Mucosa of stomach (tissue), 1 donor: ENCODE measurements around the gene ARRDC2.

ENCODE experiments used
- H3K27me3 ChIP-seq: one replicate; pipeline ENCODE4 v1.7.0; 2013; ENCODE audit warnings: mild to moderate bottlenecking, low read length; ENCODE audit not compliant: control insufficient read depth, insufficient read depth
- H3K36me3 ChIP-seq: one replicate; pipeline ENCODE4 v1.7.0; 2013; ENCODE audit warnings: low read length; ENCODE audit not compliant: control insufficient read depth, insufficient read depth
- H3K4me1 ChIP-seq: one replicate; pipeline ENCODE4 v1.7.0; 2013; ENCODE audit warnings: mild to moderate bottlenecking, low read length; ENCODE audit not compliant: control insufficient read depth, insufficient read depth
- H3K4me3 ChIP-seq: one replicate; pipeline ENCODE4 v1.7.0; 2013; ENCODE audit warnings: low read length
- H3K9ac ChIP-seq: one replicate; pipeline ENCODE4 v1.7.0; 2013; ENCODE audit warnings: mild to moderate bottlenecking, low read length, moderate library complexity
- H3K9me3 ChIP-seq: one replicate; pipeline ENCODE4 v1.7.0; 2013; ENCODE audit warnings: mild to moderate bottlenecking, low read length, moderate library complexity; ENCODE audit not compliant: control insufficient read depth
- donor health status: Pancreatic carcinoma.

ARRDC2 gene

DNA sequence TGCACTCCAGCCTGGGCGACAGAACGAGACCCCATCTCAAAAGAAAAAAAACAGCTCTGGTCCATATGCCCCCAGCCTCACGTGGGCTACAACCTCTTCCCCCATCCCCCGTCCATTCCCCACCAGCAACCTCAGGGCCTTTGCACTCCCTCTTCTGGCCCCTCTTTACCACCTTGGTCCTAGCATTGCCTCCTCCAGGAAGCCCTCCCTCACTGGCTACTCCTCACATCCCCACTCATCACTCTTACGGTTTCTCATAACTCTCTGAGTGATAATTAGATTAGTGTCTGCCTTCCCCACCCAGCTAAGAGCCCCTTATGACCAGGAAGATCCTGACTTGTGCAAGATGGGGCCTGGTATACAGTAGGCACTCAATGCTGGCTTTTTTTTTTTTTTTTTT is 48.0 kb downstream of the ARRDC2 start:
- Histone ChIP-seq H3K36me3 (no peaks in the 10 kb centered on the region), H3K9me3 (no peaks in the 10 kb centered on the region), H3K4me3 (no peak overlapping the region), H3K9ac (no peak overlapping the region), H3K4me1 (peaks cover 22% of the 10 kb centered on the region), H3K27me3 (peaks cover 4% of the 10 kb centered on the region)

DNA sequence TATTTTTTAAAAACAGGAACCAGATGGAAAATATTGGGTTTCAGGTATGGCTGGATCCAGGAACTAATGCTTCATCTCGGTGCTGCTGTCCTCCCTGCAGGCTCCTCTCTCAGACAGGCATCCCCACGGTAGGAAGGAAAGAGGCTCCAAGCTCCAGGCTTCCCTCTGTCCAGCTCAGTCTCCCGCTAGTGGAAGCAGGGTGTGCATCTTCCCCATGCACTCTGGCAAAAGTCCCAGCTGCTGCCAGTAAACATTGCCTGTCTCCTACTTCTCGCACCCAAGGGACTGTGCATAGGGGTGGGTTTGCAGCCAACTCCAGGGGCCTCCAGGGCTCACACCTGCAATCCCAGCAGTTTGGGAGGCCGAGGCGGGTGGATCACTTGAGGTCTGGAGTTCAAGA is 49.6 kb downstream of the ARRDC2 start:
- Histone ChIP-seq H3K9me3 (no peaks in the 10 kb centered on the region), H3K4me1 (peaks cover 11% of the 10 kb centered on the region), H3K27me3 (no peaks in the 10 kb centered on the region), H3K9ac (peak overlapping the region; percentile 64), H3K36me3 (no peaks in the 10 kb centered on the region), H3K4me3 (no peak overlapping the region)

DNA sequence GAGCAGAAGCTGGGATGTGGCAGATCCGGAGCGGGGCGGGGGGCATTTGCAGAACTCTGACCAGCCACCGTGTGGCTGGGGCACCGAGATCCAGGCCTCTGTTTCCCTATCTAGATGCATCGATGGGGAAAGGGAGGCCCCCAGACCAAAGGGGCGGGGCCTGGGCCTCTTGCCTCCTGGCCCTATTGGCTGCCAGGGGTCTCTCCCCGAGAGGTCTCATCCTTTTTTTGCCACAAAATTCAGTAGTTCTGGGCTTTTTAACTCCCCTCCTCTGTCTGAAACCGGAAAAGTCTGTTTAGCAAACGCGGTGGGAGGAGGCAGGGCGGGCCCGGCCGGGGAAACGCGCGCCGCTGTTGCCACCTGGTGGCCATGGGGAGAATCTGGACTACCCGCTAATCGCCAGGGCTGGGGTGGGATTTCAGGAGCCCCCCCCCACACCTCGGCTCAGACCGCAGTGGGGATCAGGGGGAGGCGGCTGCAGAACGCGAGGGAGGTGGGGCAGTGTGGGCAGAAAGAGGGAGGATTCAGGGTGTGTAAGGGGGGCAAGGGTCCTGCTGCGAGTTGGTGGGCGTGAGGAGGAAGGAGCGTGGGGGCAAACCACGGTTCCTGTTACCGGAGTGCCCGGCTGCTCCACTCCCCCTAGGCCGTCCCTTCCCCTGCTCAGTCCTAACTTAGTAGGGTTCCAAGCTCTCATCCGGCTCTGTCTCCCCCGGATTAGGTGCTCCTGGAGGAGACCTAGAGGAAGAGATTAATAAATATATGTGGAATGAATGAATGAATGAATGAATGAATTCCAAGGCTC is 50.4 kb downstream of the ARRDC2 start:
- H3K4me3 ChIP-seq, result no peak overlapping the region
- H3K27me3 ChIP-seq, result no peaks in the 10 kb centered on the region
- H3K9ac ChIP-seq, result peak overlapping the region; percentile 64
- peaks cover 11% of the 10 kb centered on the region for H3K4me1 ChIP-seq
- H3K9me3 ChIP-seq, result no peaks in the 10 kb centered on the region
- no peaks in the 10 kb centered on the region for H3K36me3 ChIP-seq

DNA sequence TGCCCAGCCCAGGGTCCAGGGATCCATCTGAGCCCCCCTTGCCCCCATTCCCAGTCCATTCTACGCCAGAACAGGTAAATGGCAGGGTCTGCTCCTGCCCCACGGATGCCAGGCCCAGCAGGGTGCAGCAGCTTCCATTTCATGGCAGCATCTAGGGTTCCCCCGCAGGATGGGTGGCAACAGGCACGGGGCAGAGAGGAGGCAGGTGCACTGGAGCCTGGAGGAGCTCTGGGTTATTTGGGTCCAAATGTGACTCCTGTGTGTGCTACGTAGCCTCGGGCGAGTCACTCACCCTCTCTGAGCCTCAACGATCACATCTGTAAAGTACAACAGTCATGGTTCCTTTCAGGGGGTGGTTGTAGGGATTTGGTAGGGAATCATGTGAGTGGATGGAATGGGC is 51.3 kb downstream of the ARRDC2 start:
- Histone ChIP-seq H3K36me3 (no peaks in the 10 kb centered on the region), H3K4me1 (peaks cover 11% of the 10 kb centered on the region), H3K27me3 (no peaks in the 10 kb centered on the region), H3K4me3 (no peak overlapping the region), H3K9ac (no peak overlapping the region), H3K9me3 (no peaks in the 10 kb centered on the region)

DNA sequence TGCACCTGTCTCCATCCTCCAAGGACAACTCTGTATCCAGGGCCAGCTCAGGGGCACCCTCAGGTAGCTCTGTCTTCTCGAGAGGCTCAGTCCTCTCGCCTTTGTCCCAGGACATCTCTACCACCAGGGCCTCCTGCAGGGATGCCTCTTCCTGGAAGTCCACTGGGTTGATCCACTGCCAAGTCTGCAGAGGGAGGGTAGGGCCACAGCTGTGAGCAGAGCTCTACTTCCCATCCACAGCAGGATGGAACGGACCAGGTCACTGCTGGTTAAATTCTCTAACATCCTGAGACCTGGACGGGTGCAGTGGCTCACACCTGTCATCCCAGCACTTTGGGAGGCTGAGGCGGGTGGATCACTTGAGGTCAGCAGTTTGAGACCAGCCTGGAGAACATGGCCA is 51.9 kb downstream of the ARRDC2 start:
- Histone ChIP-seq H3K36me3 (no peaks in the 10 kb centered on the region), H3K4me3 (no peak overlapping the region), H3K9me3 (no peaks in the 10 kb centered on the region), H3K27me3 (no peaks in the 10 kb centered on the region), H3K4me1 (peaks cover 11% of the 10 kb centered on the region), H3K9ac (no peak overlapping the region)

DNA sequence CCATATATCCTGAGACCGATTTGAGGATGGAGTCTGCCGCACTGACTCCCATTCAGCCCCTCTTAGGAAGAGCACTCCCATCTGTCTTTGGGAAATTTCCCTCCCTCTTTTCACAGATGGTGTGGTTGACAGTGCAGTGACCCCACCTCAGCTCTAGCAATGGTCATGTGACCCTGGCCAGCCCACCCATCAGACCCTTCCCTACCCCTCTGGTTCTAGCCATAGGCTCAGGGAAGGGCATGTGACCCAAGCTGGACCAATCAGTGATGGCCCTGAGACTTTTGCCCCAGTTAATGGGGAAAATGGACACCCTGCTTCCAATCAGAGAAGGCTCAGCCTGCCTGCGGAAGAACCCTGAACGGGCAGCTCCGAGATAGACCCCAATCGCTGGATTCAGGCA is 52.5 kb downstream of the ARRDC2 start:
- H3K9me3 ChIP-seq, result no peaks in the 10 kb centered on the region
- H3K27me3 ChIP-seq, result no peaks in the 10 kb centered on the region
- peaks cover 11% of the 10 kb centered on the region for H3K4me1 ChIP-seq
- no peak overlapping the region for H3K9ac ChIP-seq
- no peaks in the 10 kb centered on the region for H3K36me3 ChIP-seq
- no peak overlapping the region for H3K4me3 ChIP-seq

DNA sequence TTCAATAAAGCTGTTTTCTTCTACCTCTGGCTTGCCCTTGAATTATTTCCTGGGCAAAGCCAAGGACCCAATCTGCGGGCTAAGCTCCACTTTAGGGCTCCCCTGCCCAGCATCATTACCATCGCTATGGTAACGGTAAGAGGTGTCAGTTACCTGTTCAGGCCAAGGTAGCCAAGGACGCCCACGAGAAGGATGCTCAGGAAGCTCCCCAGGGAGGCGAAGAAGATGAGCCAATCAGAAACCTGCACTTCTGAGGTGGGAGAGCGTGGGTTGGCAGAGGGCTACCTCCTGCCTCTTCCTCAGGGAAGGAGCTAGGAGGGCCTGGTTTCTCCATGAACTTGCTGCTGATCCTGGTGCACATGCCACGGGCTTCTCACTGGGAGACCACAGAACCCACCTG is 54.1 kb downstream of the ARRDC2 start:
- Histone ChIP-seq H3K4me3 (no peak overlapping the region), H3K27me3 (no peaks in the 10 kb centered on the region), H3K4me1 (peaks cover 11% of the 10 kb centered on the region), H3K36me3 (no peaks in the 10 kb centered on the region), H3K9ac (no peak overlapping the region), H3K9me3 (no peaks in the 10 kb centered on the region)

DNA sequence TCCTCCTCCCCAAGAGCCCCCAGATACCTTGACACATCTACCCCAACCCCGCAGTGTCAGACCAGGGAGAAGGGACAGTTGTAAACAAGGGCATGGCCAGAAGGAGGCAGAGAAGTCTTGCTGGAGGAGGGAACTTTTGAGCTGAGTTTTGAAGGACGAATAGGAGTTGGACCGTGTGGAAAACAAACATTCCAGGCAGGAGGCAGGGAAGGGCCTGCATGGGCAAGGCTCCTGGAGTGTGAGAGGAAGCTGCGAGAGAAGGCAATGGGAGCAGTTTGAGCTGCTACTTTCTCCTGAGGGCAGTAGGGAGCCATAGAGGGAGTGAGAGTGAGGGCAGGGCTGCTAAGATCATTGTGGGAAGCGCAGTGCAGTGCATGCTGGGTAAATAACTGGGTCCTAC is 55.5 kb downstream of the ARRDC2 start:
- Histone ChIP-seq H3K36me3 (no peaks in the 10 kb centered on the region), H3K9me3 (no peaks in the 10 kb centered on the region), H3K9ac (no peak overlapping the region), H3K27me3 (no peaks in the 10 kb centered on the region), H3K4me1 (peaks cover 2% of the 10 kb centered on the region), H3K4me3 (no peak overlapping the region)
